HFF-Myc (cell line): Measurements from ENCODE around the gene GPRASP2.
"Not testable (repeated sequence)": the region's sequence is repeated elsewhere in the genome, so short reads cannot be mapped to it uniquely, and the experiment has no call there.

Experiments used
- DNase-seq: peaks from one replicate; pipeline ENCODE4 v3.0.0-alpha.2; 2011; ENCODE audit warnings: low read depth; ENCODE audit errors: extremely low read depth
- H3K4me3 ChIP-seq: replicated peaks from 2 replicates; pipeline ENCODE4 v1.5.1; 2011; ENCODE audit warnings: low read depth, mild to moderate bottlenecking, control low read depth, low read length
- CTCF ChIP-seq: IDR thresholded peaks from 2 replicates; pipeline ENCODE4 v1.5.1; 2012; ENCODE audit warnings: mild to moderate bottlenecking, low read depth, low read length, control low read depth; ENCODE audit errors: missing control alignments

The GPRASP2 gene

GRCh38 chrX:102712216-102712966, at the start of gene GPRASP2:
Gene GPRASP2 (plus strand): TSS chrX:102712448. CDS start chrX:102714870, 2,422 bp downstream.
- no peak for DNase-seq
- no peak for TF ChIP-seq CTCF
- H3K4me3 ChIP-seq: peak within 1 kb of the TSS; percentile 56

- H3K4me3 ChIP-seq, DNase-seq: not testable (repeated sequence)
These were observed 48.4 kb upstream of the GPRASP2 start for GRCh38 chrX:102663820-102664219.

- not testable (repeated sequence) for DNase-seq, H3K4me3 ChIP-seq
These were observed 45.2 kb upstream of the GPRASP2 start for GRCh38 chrX:102667034-102667433.

GRCh38 chrX:102669526-102669925, 42.7 kb upstream of the GPRASP2 start:
- DNase-seq: no peak
- no peak overlapping the region for H3K4me3 ChIP-seq
- no peak for TF ChIP-seq CTCF

GRCh38 chrX:102672856-102673255, 39.4 kb upstream of the GPRASP2 start:
- no peak for TF ChIP-seq CTCF
- no peak for DNase-seq
- H3K4me3 ChIP-seq: no peak overlapping the region

GRCh38 chrX:102677479-102677878, 34.8 kb upstream of the GPRASP2 start:
- not testable (repeated sequence) for DNase-seq

GRCh38 chrX:102684772-102685520, 27.3 kb upstream of the GPRASP2 start:
- no peak overlapping the region for H3K4me3 ChIP-seq
- DNase-seq: no peak
- no peak for TF ChIP-seq CTCF

More at GRCh38 chrX:102677479-102677878, 34.8 kb upstream of the GPRASP2 start:
- H3K4me3 ChIP-seq: not testable (repeated sequence)

- H3K4me3 ChIP-seq: no peak overlapping the region
- no peak for DNase-seq
- no peak for TF ChIP-seq CTCF
These were observed 17.5 kb upstream of the GPRASP2 start for GRCh38 chrX:102694749-102695148.
